Pancreas (tissue), 10 donors: ENCODE data around the gene RAB40C. TPM values are rescaled to one million over a fixed set of nuclear protein-coding genes. Genes with fewer than 3 reads are reported as not detected.

ENCODE experiments used
- ATAC-seq, 4 donors: fragments of 200-7000 bp; cut with Tn5 transposase; one replicate each; pipeline versions ENCODE4 v1.8.0 to v1.9.1; 2020; ENCODE audit warnings: mild to moderate bottlenecking in 4 of 4, moderate library complexity in 4 of 4
- DNase-seq, 6 donors: peaks; one replicate each; pipeline ENCODE4 v3.0.0-alpha.2; 2020
- FAIRE-seq: peaks from 2 replicates; lab custom pipeline; 2012; peaks lifted over from hg19 to GRCh38; lab: Jason Lieb, UNC
- H3K27ac ChIP-seq, 4 donors: fragments of 200-600 bp; sonication (generic); 1 replicate in 3 of 4; 2 replicates in 1 of 4; pipeline versions ENCODE4 v1.5.0 to v1.8.0; 2020
- H3K27me3 ChIP-seq, 4 donors: fragments of 200-600 bp; one replicate each; pipeline ENCODE4 v1.8.0; 2021
- H3K36me3 ChIP-seq, 3 donors: fragments of 200-600 bp; sonication (generic) in 1 of 3; one replicate each; pipeline versions ENCODE4 v1.5.0 to v1.8.0; 2020 to 2021
- H3K4me1 ChIP-seq, 3 donors: fragments of 200-600 bp; one replicate each; pipeline ENCODE4 v1.8.0; 2021
- H3K4me3 ChIP-seq, 4 donors: fragments of 200-600 bp; sonication (generic) in 2 of 4; one replicate each; pipeline versions ENCODE4 v1.5.0 to v1.8.0; 2020 to 2021
- H3K9me3 ChIP-seq, 4 donors: fragments of 200-600 bp; one replicate each; pipeline ENCODE4 v1.8.0; 2021
- WGBS, 2 donors: extraction: QIAGEN DNeasy Blood & Tissue Kit; methylation state at CpG; one replicate each; pipeline ENCODE4 v1.1.7; 2013; 5-methylcytosine and 5-hydroxymethylcytosine counted together
- intact Hi-C, 3 donors: fragments of 100-400 bp; cut with DNase I; formaldehyde crosslinking; loops; one replicate each; pipeline versions ENCODE4 v1.11.1 to v1.14.2; 2022
- polyA plus RNA-seq, 2 donors: library from polyadenylated mRNA; stranded (reverse); fragments of 200-250 nt; gene quantifications; one replicate each; pipeline ENCODE4 v1.2.3, GENCODE V29; 2013
- total RNA-seq, 6 donors: library from RNA; stranded (reverse); fragmentation: NEBNext Ultra II Directional in 4 of 6; extraction: Animal tissue kit (Norgen Biotek cat#: 25700) in 4 of 6; gene quantifications; one replicate each; pipeline versions ENCODE4 v1.2.1 to v1.2.4, GENCODE V29; 2021 to 2023
- TF ChIP-seq, protein P1 (sequence below), 4 donors: fragments of 200-600 bp; sonication (generic) in 3 of 4; IDR thresholded peaks; one replicate each; pipeline versions ENCODE4 v1.5.0 to v1.8.0; 2021; ENCODE audit warnings: antibody characterized with exemption in 4 of 4
- donor health status: healthy with polysubstance abuse.
- donor health status: DM: no; HTN: no; CAD: no; lungs with moderate emphysema.
- donor health status: DM: no; HTN: no; CAD: no.
- donor health status: control.
- donor health status: control.
- donor health status: Bipolar disorder and iron deficiency.
- donor health status: DM: yes; HTN: yes; CAD: no.
- donor health status: DM: no; HTN: no; CAD: no.
- donor health status: DM: no; HTN: no; CAD: no.
- donor health status: DM: yes; HTN: yes; CAD: no.

Gene RAB40C
- total and polyA plus RNA-seq, 8 donors = 19.4 to 71.4 (median 33.8) TPM

DNA sequence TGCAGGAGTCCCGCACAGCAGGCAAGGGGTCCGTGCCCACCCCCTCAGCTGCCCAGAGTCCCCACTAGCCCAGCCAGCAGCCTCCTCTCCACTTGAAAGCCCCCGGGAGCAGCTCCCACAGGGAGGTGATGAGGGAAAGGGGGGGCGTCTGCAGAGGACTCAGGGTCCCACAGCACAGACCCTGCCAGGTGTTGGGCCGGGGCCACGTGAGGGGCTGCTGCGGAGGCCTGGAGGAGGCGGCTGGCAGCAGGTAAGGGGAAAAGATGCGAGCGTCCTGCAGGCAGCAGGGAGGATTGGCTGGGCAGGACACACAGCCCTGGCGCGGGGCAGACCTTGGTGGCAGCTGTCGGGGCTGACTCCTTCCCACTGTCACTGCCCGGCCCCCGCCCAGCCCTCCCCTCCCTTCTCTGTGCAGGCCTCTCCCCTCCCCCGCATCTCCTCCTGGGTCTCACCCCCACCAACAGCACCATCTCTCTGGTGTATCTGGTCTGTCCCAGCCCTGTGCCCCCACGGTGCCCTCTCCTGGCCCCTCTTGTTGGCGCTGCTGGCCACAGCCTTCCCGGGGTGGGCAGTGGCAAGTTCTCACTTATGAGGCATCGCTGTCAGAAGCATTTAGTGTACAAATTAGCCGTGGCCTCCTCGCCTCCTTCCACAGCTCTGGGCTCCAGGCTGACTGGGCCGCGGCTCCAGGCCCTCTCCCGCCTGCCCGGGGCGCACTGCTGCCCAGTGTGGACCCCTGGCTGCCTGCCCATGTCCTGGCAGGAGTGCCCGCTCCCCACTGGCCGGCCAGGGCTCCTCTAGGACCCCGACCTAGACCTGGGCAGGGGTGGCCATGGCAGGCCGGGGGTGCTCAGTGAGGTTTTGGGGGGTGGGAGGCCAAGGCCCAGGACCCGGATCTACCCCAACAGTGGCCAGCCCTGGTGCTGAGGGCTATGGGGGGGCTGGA lies 34.1 kb upstream of the RAB40C start:
- intact Hi-C loops = no loop called here
- Histone ChIP-seq H3K27ac (no peak overlapping the region), H3K4me1 (no peaks in the 10 kb centered on the region), H3K27me3 (no peaks in the 10 kb centered on the region), H3K36me3 (peaks cover 6 to 16% (median 11%) of the 10 kb centered on the region in 3 donors), H3K9me3 (no peaks in the 10 kb centered on the region), H3K4me3 (no peak overlapping the region)
- TF ChIP-seq, protein P1, sequence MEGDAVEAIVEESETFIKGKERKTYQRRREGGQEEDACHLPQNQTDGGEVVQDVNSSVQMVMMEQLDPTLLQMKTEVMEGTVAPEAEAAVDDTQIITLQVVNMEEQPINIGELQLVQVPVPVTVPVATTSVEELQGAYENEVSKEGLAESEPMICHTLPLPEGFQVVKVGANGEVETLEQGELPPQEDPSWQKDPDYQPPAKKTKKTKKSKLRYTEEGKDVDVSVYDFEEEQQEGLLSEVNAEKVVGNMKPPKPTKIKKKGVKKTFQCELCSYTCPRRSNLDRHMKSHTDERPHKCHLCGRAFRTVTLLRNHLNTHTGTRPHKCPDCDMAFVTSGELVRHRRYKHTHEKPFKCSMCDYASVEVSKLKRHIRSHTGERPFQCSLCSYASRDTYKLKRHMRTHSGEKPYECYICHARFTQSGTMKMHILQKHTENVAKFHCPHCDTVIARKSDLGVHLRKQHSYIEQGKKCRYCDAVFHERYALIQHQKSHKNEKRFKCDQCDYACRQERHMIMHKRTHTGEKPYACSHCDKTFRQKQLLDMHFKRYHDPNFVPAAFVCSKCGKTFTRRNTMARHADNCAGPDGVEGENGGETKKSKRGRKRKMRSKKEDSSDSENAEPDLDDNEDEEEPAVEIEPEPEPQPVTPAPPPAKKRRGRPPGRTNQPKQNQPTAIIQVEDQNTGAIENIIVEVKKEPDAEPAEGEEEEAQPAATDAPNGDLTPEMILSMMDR (IDR thresholded peaks at IDR 0.05) = no peak
- ATAC-seq (peak in 2 of 4 donors; percentile 4 to 17), FAIRE-seq (no peak), DNase-seq (no peak)
- 65 to 82% methylated on average over 28 to 31 of the region's 32 CpGs for WGBS, 2 donors

DNA sequence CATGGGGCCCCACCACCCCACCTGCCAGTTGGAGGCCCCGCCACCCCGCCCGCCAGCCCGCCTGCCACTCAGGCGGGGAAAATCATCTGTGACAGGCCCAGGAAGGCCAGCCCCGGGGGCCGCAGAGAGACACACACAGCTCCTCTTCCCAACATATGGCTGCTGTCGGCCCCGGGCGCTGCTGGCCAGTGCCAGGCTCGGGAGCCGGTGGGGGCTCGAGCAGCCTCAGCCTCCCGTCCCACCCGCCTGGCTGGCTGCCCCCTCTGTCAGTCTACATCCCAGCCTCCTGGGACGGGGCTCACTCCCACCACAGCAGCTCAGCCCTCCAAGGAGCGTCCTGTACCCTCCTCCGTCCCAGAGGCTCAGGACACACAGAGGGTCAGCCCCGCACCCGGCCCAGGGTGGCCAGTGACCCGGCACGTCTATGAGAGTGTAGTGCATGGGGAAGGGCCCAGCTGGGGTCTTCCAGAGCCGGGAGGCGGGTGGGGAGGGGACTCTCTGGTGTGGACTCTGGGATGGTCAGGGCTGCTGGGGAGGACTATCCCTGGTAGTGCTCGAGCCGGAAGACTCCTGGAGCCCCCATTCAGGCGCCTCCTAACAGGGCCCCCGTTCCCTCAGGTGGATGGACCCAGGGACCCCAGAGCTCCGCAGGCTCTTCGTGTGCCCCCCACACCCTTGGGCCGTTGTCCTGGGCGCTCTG lies 33.2 kb upstream of the RAB40C start:
- no peaks in the 10 kb centered on the region for H3K4me1 ChIP-seq
- H3K36me3 ChIP-seq = peaks cover 6 to 11% (median 8%) of the 10 kb centered on the region in 3 donors
- no peaks in the 10 kb centered on the region for H3K27me3 ChIP-seq
- no peak overlapping the region for H3K4me3 ChIP-seq
- WGBS, 2 donors = 87 to 92% methylated on average over 25 to 32 of the region's 32 CpGs
- no peak overlapping the region for H3K27ac ChIP-seq
- H3K9me3 ChIP-seq = no peaks in the 10 kb centered on the region
- FAIRE-seq = no peak
- no peak for DNase-seq
- intact Hi-C loops = no loop called here
- TF ChIP-seq, protein P1 (IDR thresholded peaks at IDR 0.05) = no peak
- no peak for ATAC-seq

DNA sequence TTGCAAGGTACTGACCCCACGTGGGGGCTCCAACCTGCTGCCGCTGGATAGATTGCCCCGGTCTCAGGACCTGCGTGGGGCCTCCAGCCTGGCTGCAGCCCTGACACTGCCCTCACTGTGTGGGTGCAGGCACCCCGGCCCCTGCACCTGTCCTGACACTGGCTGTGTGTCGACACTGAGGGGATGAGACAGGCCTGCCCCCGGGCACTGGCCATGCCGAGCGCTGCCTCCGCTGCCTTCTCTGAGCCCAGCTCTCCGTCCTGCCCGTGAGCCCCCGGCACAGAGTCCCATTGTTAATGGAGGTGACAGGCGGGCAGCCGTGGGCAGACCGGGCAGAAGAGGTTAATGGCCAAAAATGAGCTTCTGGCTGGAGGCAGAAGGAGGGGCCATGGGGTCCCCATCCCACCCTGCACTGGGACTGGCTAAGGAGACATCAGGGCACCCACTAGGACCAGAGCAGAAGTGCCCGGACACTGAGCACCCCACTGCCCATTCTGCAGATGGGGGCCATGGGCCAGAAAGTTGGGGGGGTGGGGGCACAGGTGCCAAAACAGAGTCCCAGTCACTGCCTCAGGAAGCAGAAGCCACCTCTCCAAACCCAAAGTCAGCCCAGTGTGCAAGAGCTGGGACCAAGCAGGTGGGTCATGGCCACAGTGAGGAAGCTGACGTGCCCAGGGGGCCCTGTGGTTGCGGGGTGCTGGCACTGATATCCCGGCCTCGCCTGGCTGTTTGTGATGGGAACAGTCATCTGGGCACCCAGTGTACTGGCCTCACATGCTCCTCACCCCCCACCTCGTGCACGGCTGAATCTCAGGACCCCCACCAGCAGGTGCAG lies 32.2 kb upstream of the RAB40C start:
- no peaks in the 10 kb centered on the region for H3K9me3 ChIP-seq
- H3K4me3 ChIP-seq = no peak overlapping the region
- ATAC-seq (no peak), DNase-seq (no peak), FAIRE-seq (no peak)
- H3K27ac ChIP-seq = no peak overlapping the region
- intact Hi-C loops = no loop called here
- TF ChIP-seq, protein P1 (IDR thresholded peaks at IDR 0.05) = no peak
- H3K4me1 ChIP-seq = no peaks in the 10 kb centered on the region
- H3K36me3 ChIP-seq = peaks cover 0 to under 1% (median 0%) of the 10 kb centered on the region in 3 donors
- no peaks in the 10 kb centered on the region for H3K27me3 ChIP-seq
- WGBS, 2 donors = 86 to 92% methylated on average over 20 to 23 of the region's 23 CpGs

DNA sequence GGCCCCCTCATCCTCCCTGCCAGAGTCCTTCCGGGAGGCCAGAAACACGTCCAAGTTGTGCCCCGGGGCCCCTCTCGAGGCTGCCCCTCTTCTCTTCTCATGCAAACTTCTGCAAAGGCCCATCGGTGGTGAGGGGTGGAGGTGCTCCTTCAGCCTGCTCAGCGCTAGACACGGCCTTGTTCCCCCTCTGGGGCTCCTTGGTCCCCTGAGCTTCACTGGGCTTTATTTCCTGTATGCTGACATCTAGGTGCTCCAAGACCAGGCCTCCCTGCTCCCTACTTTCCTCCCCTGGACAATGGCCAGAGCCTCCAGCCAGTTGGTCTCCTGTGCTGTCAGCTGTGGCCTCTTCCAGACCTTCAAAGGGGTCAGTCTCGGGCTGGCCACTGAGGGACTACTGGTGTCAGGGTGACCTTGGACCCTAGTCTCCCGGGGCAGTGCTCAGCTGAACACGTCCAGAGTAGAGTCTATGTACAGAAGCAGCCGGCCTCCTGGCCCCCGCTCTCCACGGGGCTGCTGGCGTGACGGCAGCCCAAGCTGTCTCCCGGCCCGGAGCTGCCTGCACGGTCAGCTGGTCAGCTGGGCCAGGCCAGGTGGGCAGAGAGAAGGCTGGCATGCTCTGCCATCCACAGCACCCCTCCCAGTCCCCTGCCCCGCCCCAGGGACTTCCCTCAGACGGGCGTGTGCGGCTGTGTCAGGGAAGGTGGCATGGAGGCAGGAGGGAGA lies 31.4 kb upstream of the RAB40C start:
- Histone ChIP-seq H3K27me3 (no peaks in the 10 kb centered on the region), H3K4me1 (no peaks in the 10 kb centered on the region), H3K4me3 (no peak overlapping the region), H3K27ac (no peak overlapping the region), H3K36me3 (no peaks in the 10 kb centered on the region), H3K9me3 (no peaks in the 10 kb centered on the region)
- 59 to 64% methylated on average over 21 to 22 of the region's 22 CpGs for WGBS, 2 donors
- TF ChIP-seq, protein P1 (IDR thresholded peaks at IDR 0.05) = no peak
- intact Hi-C loops = no loop called here
- no peak for ATAC-seq
- FAIRE-seq = no peak
- DNase-seq = no peak
